ENCODE data around the gene ALS2. TPM values are rescaled to one million over a fixed set of nuclear protein-coding genes. Genes with fewer than 3 reads are reported as not detected.

ALS2 gene
- total and polyA plus RNA-seq, 4 donors: 8.2 to 35.3 (median 15.0) TPM

- no peak for TF ChIP-seq SP1 (IDR thresholded peaks at IDR 0.05)
- no peak for TF ChIP-seq CTCF (IDR thresholded peaks at IDR 0.05; ENCODE audit: low read depth, low read length, missing input control)
- no peak for TF ChIP-seq HNF4A (conservative IDR thresholded peaks at IDR 0.05)
- no peak for TF ChIP-seq YY1 (IDR thresholded peaks at IDR 0.05)
- TF ChIP-seq HNF4G (IDR thresholded peaks at IDR 0.05): no peak
- no peak for TF ChIP-seq MAX (IDR thresholded peaks at IDR 0.05)
- Histone ChIP-seq H3K9me3 (ENCODE audit: control insufficient read depth in 4 of 4, low read length in 3 of 4) (no peaks in the 10 kb centered on the region), H3K4me3 (ENCODE audit: low read depth in 1 of 3, low read length in 3 of 3) (no peak overlapping the region), H3K27me3 (ENCODE audit: control insufficient read depth in 4 of 4, insufficient read depth in 4 of 4, low read length in 3 of 4) (no peaks in the 10 kb centered on the region), H3K36me3 (ENCODE audit: control insufficient read depth in 4 of 4, insufficient read depth in 3 of 4, low read depth in 1 of 4, low read length in 3 of 4) (no peaks in the 10 kb centered on the region), H3K9ac (ENCODE audit: low read depth in 1 of 2, low read length in 2 of 2) (no peak overlapping the region), H3K4me1 (ENCODE audit: control insufficient read depth in 4 of 4, insufficient read depth in 4 of 4, low read length in 3 of 4) (no peaks in the 10 kb centered on the region), H3K27ac (ENCODE audit: low read depth in 1 of 2, low read length in 2 of 2) (no peak overlapping the region)
- WGBS: 91% methylated on average over 3 of the region's 3 CpGs
- no peak for DNase-seq (ENCODE audit: low spot score)
These were observed 46.9 kb upstream of the ALS2 start for GRCh38 chr2:201827621-201828020.

- Histone ChIP-seq H3K4me1 (ENCODE audit: control insufficient read depth in 4 of 4, insufficient read depth in 4 of 4, low read length in 3 of 4) (no peaks in the 10 kb centered on the region), H3K4me3 (ENCODE audit: low read depth in 1 of 3, low read length in 3 of 3) (no peak overlapping the region), H3K27ac (ENCODE audit: low read depth in 1 of 2, low read length in 2 of 2) (no peak overlapping the region), H3K9me3 (ENCODE audit: control insufficient read depth in 4 of 4, low read length in 3 of 4) (no peaks in the 10 kb centered on the region), H3K27me3 (ENCODE audit: control insufficient read depth in 4 of 4, insufficient read depth in 4 of 4, low read length in 3 of 4) (no peaks in the 10 kb centered on the region), H3K36me3 (ENCODE audit: control insufficient read depth in 4 of 4, insufficient read depth in 3 of 4, low read depth in 1 of 4, low read length in 3 of 4) (no peaks in the 10 kb centered on the region), H3K9ac (ENCODE audit: low read depth in 1 of 2, low read length in 2 of 2) (no peak overlapping the region)
- TF ChIP-seq FOXA2 (IDR thresholded peaks at IDR 0.05): no peak
- no peak for TF ChIP-seq YY1 (IDR thresholded peaks at IDR 0.05)
- TF ChIP-seq REST (IDR thresholded peaks at IDR 0.05): no peak
- no peak for TF ChIP-seq FOXA1 (IDR thresholded peaks at IDR 0.05)
- no peak for TF ChIP-seq ATF3 (IDR thresholded peaks at IDR 0.05)
- TF ChIP-seq HNF4A (conservative IDR thresholded peaks at IDR 0.05): no peak
- no peak for TF ChIP-seq NR2F2 (IDR thresholded peaks at IDR 0.05)
- TF ChIP-seq HNF4G (IDR thresholded peaks at IDR 0.05): no peak
- no peak for TF ChIP-seq ZBTB33 (IDR thresholded peaks at IDR 0.05)
- no peak for TF ChIP-seq JUND (IDR thresholded peaks at IDR 0.05)
- no peak for TF ChIP-seq EGR1 (IDR thresholded peaks at IDR 0.05; ENCODE audit: low read depth in 2 of 2)
- 57% methylated on average over 1 of the region's 1 CpG for WGBS
- DNase-seq (ENCODE audit: low spot score): no peak
These were observed 43.5 kb upstream of the ALS2 start for GRCh38 chr2:201824212-201824611.
